ENCODE results near the gene RASSF8. TPM values are rescaled to one million over a fixed set of nuclear protein-coding genes. Genes with fewer than 3 reads are reported as not detected.
A peak's percentile ranks its signal among the peaks of the same experiment; 100 is the strongest.

RASSF8 gene
- total RNA-seq, 1 donor from 2014 or later, result 39.5 TPM

DNA sequence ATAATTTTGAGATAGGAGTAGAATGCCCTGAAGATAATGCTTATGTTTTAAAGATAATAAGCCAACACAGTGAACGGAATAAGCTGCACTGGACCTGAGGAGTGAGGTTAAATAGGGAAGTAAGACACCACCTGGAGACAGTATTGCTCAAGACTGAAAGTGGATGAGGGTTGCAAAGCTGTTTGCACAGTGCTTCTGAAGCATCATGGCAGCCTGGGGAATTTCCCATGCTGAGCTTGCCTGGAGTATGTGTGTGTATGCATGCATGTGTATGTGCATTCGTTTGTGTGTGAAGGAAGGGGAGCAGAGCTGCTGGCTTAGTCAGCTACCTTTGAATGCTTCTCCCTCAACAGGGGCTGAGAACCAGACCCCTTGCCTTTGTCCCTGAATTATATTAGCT lies 130.5 kb downstream of the RASSF8 start:
- Mint-ChIP-seq H3K27me3 (ENCODE audit: low read depth, unreplicated experiment) (no peaks in the 10 kb centered on the region), H3K9me3 (ENCODE audit: unreplicated experiment) (peaks cover 2% of the 10 kb centered on the region), H3K27ac (ENCODE audit: unreplicated experiment) (no peak overlapping the region), H3K4me3 (ENCODE audit: unreplicated experiment) (no peak overlapping the region), H3K36me3 (ENCODE audit: low read depth, unreplicated experiment) (no peaks in the 10 kb centered on the region), H3K4me1 (ENCODE audit: low read depth, unreplicated experiment) (peaks cover 18% of the 10 kb centered on the region)
- Histone ChIP-seq H3K27me3 (ENCODE audit: insufficient read depth, low read length) (no peaks in the 10 kb centered on the region), H3K4me1 (ENCODE audit: insufficient read depth, low read length) (no peaks in the 10 kb centered on the region), H3K79me2 (ENCODE audit: insufficient read depth, low read length) (no peaks in the 10 kb centered on the region), H3K36me3 (ENCODE audit: insufficient read depth, low read length) (no peaks in the 10 kb centered on the region), H2AFZ (ENCODE audit: low read depth, low read length) (no peak overlapping the region), H3K27ac (ENCODE audit: low read depth, low read length) (no peak overlapping the region), H3K4me2 (ENCODE audit: low read length) (no peak overlapping the region), H4K20me1 (ENCODE audit: insufficient read depth, low read length) (no peaks in the 10 kb centered on the region), H3K9ac (ENCODE audit: low read length) (no peak overlapping the region), H3K4me3 (ENCODE audit: insufficient read depth, low read depth, low read length) (no peak overlapping the region), H3K9me3 (ENCODE audit: insufficient read depth, low read depth, low read length) (no peaks in the 10 kb centered on the region)
- FAIRE-seq (no peak), DNase-seq (ENCODE audit: low read depth) (no peak)
- TF ChIP-seq EZH2 (IDR thresholded peaks at IDR 0.05; ENCODE audit: insufficient read depth, low read length), result no peak
- TF ChIP-seq, protein P1, sequence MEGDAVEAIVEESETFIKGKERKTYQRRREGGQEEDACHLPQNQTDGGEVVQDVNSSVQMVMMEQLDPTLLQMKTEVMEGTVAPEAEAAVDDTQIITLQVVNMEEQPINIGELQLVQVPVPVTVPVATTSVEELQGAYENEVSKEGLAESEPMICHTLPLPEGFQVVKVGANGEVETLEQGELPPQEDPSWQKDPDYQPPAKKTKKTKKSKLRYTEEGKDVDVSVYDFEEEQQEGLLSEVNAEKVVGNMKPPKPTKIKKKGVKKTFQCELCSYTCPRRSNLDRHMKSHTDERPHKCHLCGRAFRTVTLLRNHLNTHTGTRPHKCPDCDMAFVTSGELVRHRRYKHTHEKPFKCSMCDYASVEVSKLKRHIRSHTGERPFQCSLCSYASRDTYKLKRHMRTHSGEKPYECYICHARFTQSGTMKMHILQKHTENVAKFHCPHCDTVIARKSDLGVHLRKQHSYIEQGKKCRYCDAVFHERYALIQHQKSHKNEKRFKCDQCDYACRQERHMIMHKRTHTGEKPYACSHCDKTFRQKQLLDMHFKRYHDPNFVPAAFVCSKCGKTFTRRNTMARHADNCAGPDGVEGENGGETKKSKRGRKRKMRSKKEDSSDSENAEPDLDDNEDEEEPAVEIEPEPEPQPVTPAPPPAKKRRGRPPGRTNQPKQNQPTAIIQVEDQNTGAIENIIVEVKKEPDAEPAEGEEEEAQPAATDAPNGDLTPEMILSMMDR (IDR thresholded peaks at IDR 0.05; ENCODE audit: insufficient read depth, low read depth, low read length), result no peak

DNA sequence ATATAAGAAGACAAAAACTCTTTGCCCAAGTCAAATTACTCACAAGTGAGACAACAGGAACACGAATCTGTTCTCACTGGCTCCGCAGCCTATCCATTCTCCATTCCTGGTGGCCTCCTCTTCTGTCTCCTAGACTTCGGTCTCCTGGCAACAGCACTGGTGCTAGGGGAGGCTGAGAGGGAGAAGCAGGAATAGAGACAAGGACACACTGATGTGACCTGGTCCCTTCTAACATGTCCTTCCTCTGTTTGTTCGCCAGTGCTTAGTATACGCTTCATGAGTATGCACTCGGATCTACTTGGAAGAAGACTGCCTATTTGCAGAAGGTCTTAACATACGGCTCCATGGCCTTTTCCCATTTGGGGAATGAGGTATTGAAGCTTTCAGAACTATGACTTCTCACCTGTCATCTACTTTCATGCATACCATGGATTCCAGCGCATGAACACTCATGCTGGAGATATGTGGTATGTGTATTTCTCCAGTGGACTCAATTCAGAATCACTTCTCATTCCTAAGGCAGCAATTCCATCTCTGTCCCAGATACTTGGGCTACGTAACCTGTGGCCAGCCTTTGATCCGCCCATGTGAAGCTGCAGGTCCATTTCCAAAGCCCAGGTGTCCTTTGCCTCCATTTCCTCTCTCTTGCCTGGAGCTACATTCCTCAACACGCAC lies 132.5 kb downstream of the RASSF8 start:
- Mint-ChIP-seq H3K4me1 (ENCODE audit: low read depth, unreplicated experiment) (peaks cover 18% of the 10 kb centered on the region), H3K27me3 (ENCODE audit: low read depth, unreplicated experiment) (no peaks in the 10 kb centered on the region), H3K27ac (ENCODE audit: unreplicated experiment) (peak overlapping the region; percentile 69), H3K9me3 (ENCODE audit: unreplicated experiment) (no peaks in the 10 kb centered on the region), H3K36me3 (ENCODE audit: low read depth, unreplicated experiment) (no peaks in the 10 kb centered on the region), H3K4me3 (ENCODE audit: unreplicated experiment) (no peak overlapping the region)
- H3K4me3 ChIP-seq (ENCODE audit: insufficient read depth, low read depth, low read length), result no peak overlapping the region
- H3K79me2 ChIP-seq (ENCODE audit: insufficient read depth, low read length), result no peaks in the 10 kb centered on the region
- peak; percentile 64 for DNase-seq (ENCODE audit: low read depth)
- no peaks in the 10 kb centered on the region for H3K27me3 ChIP-seq (ENCODE audit: insufficient read depth, low read length)
- H3K9me3 ChIP-seq (ENCODE audit: insufficient read depth, low read depth, low read length), result no peaks in the 10 kb centered on the region
- no peak overlapping the region for H3K9ac ChIP-seq (ENCODE audit: low read length)
- no peaks in the 10 kb centered on the region for H3K4me1 ChIP-seq (ENCODE audit: insufficient read depth, low read length)
- no peaks in the 10 kb centered on the region for H3K36me3 ChIP-seq (ENCODE audit: insufficient read depth, low read length)
- no peak overlapping the region for H3K27ac ChIP-seq (ENCODE audit: low read depth, low read length)
- no peaks in the 10 kb centered on the region for H4K20me1 ChIP-seq (ENCODE audit: insufficient read depth, low read length)
- TF ChIP-seq, protein P1 (IDR thresholded peaks at IDR 0.05; ENCODE audit: insufficient read depth, low read depth, low read length), result no peak
- TF ChIP-seq EZH2 (IDR thresholded peaks at IDR 0.05; ENCODE audit: insufficient read depth, low read length), result no peak
- FAIRE-seq, result no peak
- H3K4me2 ChIP-seq (ENCODE audit: low read length), result no peak overlapping the region
- no peak overlapping the region for H2AFZ ChIP-seq (ENCODE audit: low read depth, low read length)

- peaks cover 18% of the 10 kb centered on the region for H3K4me1 Mint-ChIP-seq (ENCODE audit: low read depth, unreplicated experiment)
- H3K36me3 Mint-ChIP-seq (ENCODE audit: low read depth, unreplicated experiment), result no peaks in the 10 kb centered on the region
- no peak for TF ChIP-seq EZH2 (IDR thresholded peaks at IDR 0.05; ENCODE audit: insufficient read depth, low read length)
- TF ChIP-seq, protein P1 (IDR thresholded peaks at IDR 0.05; ENCODE audit: insufficient read depth, low read depth, low read length), result peak; percentile 9
- FAIRE-seq (no peak), DNase-seq (ENCODE audit: low read depth) (no peak)
- Histone ChIP-seq H3K36me3 (ENCODE audit: insufficient read depth, low read length) (no peaks in the 10 kb centered on the region), H3K9me3 (ENCODE audit: insufficient read depth, low read depth, low read length) (no peaks in the 10 kb centered on the region), H3K27me3 (ENCODE audit: insufficient read depth, low read length) (no peaks in the 10 kb centered on the region), H3K4me3 (ENCODE audit: insufficient read depth, low read depth, low read length) (no peak overlapping the region), H3K27ac (ENCODE audit: low read depth, low read length) (no peak overlapping the region), H4K20me1 (ENCODE audit: insufficient read depth, low read length) (no peaks in the 10 kb centered on the region), H3K4me2 (ENCODE audit: low read length) (no peak overlapping the region), H3K79me2 (ENCODE audit: insufficient read depth, low read length) (no peaks in the 10 kb centered on the region), H3K9ac (ENCODE audit: low read length) (no peak overlapping the region), H3K4me1 (ENCODE audit: insufficient read depth, low read length) (no peaks in the 10 kb centered on the region), H2AFZ (ENCODE audit: low read depth, low read length) (no peak overlapping the region)
- no peaks in the 10 kb centered on the region for H3K27me3 Mint-ChIP-seq (ENCODE audit: low read depth, unreplicated experiment)
- H3K9me3 Mint-ChIP-seq (ENCODE audit: unreplicated experiment), result no peaks in the 10 kb centered on the region
- H3K4me3 Mint-ChIP-seq (ENCODE audit: unreplicated experiment), result no peak overlapping the region
- no peak overlapping the region for H3K27ac Mint-ChIP-seq (ENCODE audit: unreplicated experiment)
These were observed 133.3 kb downstream of the RASSF8 start for GRCh38 chr12:26091822-26092221.
